ENCODE measurements around the gene TANGO2. TPM values are rescaled to one million over a fixed set of nuclear protein-coding genes. Genes with fewer than 3 reads are reported as not detected.

The TANGO2 gene
- total and polyA plus RNA-seq, 9 of the 15 experiments (the other 6 are each of a cell fraction or from before 2014, with no cell fraction given) = 15.5 to 94.9 (median 70.1) TPM

DNA sequence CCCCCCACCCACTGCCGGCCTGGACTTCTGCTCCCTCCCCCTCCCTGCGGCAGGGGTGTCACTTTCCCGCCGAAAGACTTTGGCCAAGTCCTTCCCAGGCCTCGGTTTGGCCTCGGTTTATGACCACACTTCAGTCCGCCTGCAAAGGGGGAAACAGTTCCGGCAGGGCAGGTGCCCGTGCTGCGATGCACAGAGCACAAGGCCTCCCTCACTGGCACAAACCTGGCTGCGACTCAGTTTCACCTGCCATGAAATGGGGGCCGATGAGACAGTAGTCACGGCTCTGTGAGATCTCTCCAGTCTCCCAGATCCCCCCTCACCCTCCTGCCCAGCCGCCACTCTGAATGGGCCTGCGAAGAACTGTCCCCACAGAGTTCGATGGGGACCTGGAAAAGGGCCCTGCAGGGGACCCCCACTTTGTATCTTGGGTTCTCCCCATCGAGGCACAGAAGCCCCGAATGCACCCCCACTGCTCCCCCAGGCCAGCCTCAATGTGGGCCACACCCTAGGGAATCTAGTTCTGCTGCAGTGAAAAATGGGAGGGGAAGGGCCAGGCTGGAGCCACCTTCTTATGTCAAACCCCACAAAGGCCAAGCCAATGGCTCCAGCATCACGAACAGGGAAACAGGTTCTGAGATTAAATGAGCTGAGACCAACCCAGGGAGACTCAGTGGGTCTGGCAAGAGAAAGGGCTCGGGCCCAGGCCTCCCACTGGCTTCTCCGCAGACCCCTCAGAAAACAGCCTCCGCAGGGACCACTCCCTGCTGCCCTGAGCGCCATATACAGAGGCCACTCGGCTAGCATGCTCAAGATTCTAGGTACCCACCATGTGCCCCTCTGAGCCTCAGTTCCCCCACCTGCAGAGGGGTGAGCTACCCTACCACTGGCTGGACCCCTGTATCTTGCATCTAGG lies 33.3 kb upstream of the TANGO2 start:
- BruUV-seq (replicated peaks) = no TSS peak
- Histone ChIP-seq H3K9me3 (replicated peaks; ENCODE audit: control insufficient read depth, insufficient read depth, low read depth, low read length) (no peaks in the 10 kb centered on the region), H2AFZ (ENCODE audit: low read depth, low read length) (peak overlapping the region; percentile 78), H3K27ac (ENCODE audit: extremely low read depth, low read depth, low read length) (peak overlapping the region; percentile 42; the same call in 2 of the 3 replicates), H4K20me1 (replicated peaks; ENCODE audit: control insufficient read depth, insufficient read depth, low read length) (peaks cover 74% of the 10 kb centered on the region), H3K4me1 (replicated peaks in 1 of 2; ENCODE audit: control insufficient read depth in 2 of 2, insufficient read depth in 2 of 2, low read length in 2 of 2) (peaks cover 39 to 92% of the 10 kb centered on the region in 2 experiments), H3K36me3 (ENCODE audit: control insufficient read depth, insufficient read depth, low read length) (no peaks in the 10 kb centered on the region), H3K27me3 (ENCODE audit: control insufficient read depth in 2 of 2, insufficient read depth in 2 of 2, low read length in 2 of 2) (no peaks in the 10 kb centered on the region), H3K4me3 (peak overlapping the region; percentile 7; the same call in 1 of the 2 replicates), H3K9ac (ENCODE audit: insufficient read depth in 1 of 2, low read depth in 2 of 2, low read length in 2 of 2) (peak overlapping the region; percentile 17 to 92; a peak in 3 of 4 replicates), H3K9me1 (ENCODE audit: control insufficient read depth, insufficient read depth, low read length) (peaks cover 20% of the 10 kb centered on the region), H3K79me2 (ENCODE audit: control insufficient read depth, insufficient read depth, low read length) (no peaks in the 10 kb centered on the region), H3K4me2 (ENCODE audit: insufficient read depth, low read length) (peak overlapping the region; percentile 72)
- ATAC-seq (peak; percentile 0; the same call in 2 of the 3 replicates), DNase-seq (ENCODE audit: extremely low read depth in 1 of 4, low spot score in 3 of 4) (peak in 2 of 4 experiments; percentile 59 to 72), FAIRE-seq (peak; percentile 55)
- intact Hi-C loops (cut with micrococcal nuclease) = loop anchor here (5.0 kb wide), 1 partner anchor 35 kb away; the partner anchor contains the start of gene TANGO2
- 44% methylated on average over 23 of the region's 24 CpGs for whole genome bisulfite sequencing (ENCODE audit: insufficient coverage, low coverage, missing lambda C conversion rate)
- ChIA-PET CTCF (ENCODE audit: low intra/inter-chr PET ratio) (no interaction called here), POLR2A (interaction anchor here (0.5 to 5.7 kb wide), 13 partner anchors 10 to 173 kb away, joined by 3 to 56 read pairs (median 4); partner anchors contain the start of gene TRMT2A)
- in situ Hi-C loops (cut with MboI) = no loop called here
- no peak for TF ChIP-seq LARP7 (IDR thresholded peaks at IDR 0.05)
- no peak for TF ChIP-seq SIX5 (IDR thresholded peaks at IDR 0.05; ENCODE audit: borderline replicate concordance in 1 of 2, insufficient read depth in 1 of 2, low read depth in 1 of 2, low read length in 2 of 2)
- TF ChIP-seq MTF1 (CRISPR knock-in tag; IDR thresholded peaks at IDR 0.05; ENCODE audit: borderline replicate concordance) = peak; percentile 74; the same call in 1 of the 2 replicates
- TF ChIP-seq SP1 (CRISPR knock-in tag; IDR thresholded peaks at IDR 0.05) = no peak
- TF ChIP-seq LCOR (CRISPR knock-in tag; IDR thresholded peaks at IDR 0.05) = no peak
- TF ChIP-seq TEAD4 (IDR thresholded peaks at IDR 0.05; ENCODE audit: low read length) = 0 out of 2 replicates have a peak, but pooled peaks have one; percentile 10
- no peak for TF ChIP-seq TEAD4 (CRISPR knock-in tag; IDR thresholded peaks at IDR 0.05; ENCODE audit: borderline replicate concordance)
- TF ChIP-seq MCM2 (IDR thresholded peaks at IDR 0.05; ENCODE audit: low read depth) = no peak
- no peak for TF ChIP-seq NR3C1 (CRISPR knock-in tag; IDR thresholded peaks at IDR 0.05)
- TF ChIP-seq, protein P1, sequence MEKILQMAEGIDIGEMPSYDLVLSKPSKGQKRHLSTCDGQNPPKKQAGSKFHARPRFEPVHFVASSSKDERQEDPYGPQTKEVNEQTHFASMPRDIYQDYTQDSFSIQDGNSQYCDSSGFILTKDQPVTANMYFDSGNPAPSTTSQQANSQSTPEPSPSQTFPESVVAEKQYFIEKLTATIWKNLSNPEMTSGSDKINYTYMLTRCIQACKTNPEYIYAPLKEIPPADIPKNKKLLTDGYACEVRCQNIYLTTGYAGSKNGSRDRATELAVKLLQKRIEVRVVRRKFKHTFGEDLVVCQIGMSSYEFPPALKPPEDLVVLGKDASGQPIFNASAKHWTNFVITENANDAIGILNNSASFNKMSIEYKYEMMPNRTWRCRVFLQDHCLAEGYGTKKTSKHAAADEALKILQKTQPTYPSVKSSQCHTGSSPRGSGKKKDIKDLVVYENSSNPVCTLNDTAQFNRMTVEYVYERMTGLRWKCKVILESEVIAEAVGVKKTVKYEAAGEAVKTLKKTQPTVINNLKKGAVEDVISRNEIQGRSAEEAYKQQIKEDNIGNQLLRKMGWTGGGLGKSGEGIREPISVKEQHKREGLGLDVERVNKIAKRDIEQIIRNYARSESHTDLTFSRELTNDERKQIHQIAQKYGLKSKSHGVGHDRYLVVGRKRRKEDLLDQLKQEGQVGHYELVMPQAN (IDR thresholded peaks at IDR 0.05; ENCODE audit: borderline replicate concordance) = no peak
- TF ChIP-seq NFE2 (IDR thresholded peaks at IDR 0.05; ENCODE audit: low read depth) = 0 out of 2 replicates have a peak, but pooled peaks have one; percentile 3
- TF ChIP-seq KLF10 (CRISPR knock-in tag; IDR thresholded peaks at IDR 0.05) = peak; percentile 79; the same call in 1 of the 2 replicates
- no peak for TF ChIP-seq ZFP36 (IDR thresholded peaks at IDR 0.05; ENCODE audit: low read depth, low read length, partially characterized antibody)
- no peak for TF ChIP-seq HDAC3 (IDR thresholded peaks at IDR 0.05; ENCODE audit: borderline replicate concordance, partially characterized antibody)
- no peak for TF ChIP-seq ZNF384 (IDR thresholded peaks at IDR 0.05; ENCODE audit: low read depth, low read length)
- TF ChIP-seq RBM14 (IDR thresholded peaks at IDR 0.05; ENCODE audit: borderline replicate concordance, insufficient read depth, low read depth, low read length) = no peak
- TF ChIP-seq, protein P2, sequence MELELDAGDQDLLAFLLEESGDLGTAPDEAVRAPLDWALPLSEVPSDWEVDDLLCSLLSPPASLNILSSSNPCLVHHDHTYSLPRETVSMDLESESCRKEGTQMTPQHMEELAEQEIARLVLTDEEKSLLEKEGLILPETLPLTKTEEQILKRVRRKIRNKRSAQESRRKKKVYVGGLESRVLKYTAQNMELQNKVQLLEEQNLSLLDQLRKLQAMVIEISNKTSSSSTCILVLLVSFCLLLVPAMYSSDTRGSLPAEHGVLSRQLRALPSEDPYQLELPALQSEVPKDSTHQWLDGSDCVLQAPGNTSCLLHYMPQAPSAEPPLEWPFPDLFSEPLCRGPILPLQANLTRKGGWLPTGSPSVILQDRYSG (tag; conservative IDR thresholded peaks at IDR 0.05; ENCODE audit: low read depth) = peak; percentile 49; the same call in 1 of the 2 replicates

All from K562 (cell line).